Panc1 (cell line): ENCODE results near the gene PLXNB1. TPM values are rescaled to one million over a fixed set of nuclear protein-coding genes. Genes with fewer than 3 reads are reported as not detected.

Experiments
- ATAC-seq: fragments of 200-7000 bp; cut with Tn5 transposase; 2 replicates; pipeline ENCODE4 v1.9.1; 2020; ENCODE audit warnings: mild to moderate bottlenecking, moderate library complexity
- BruUV-seq: library from RNA; stranded (reverse); fragments of 400-500 nt; replicated peaks from 2 replicates; lab custom pipeline; 2021; lab: Mats Ljungman, UMichigan
- CTCF ChIA-PET: fragments of 300-600 bp; sonication (Branson Sonifier 250); formaldehyde crosslinking; loops from one replicate; lab custom pipeline; 2022; ENCODE audit warnings: antibody characterized with exemption; lab: Charles Lee
- POLR2A ChIA-PET: fragments of 300-600 bp; sonication (Branson Sonifier 250); formaldehyde crosslinking; loops from one replicate; lab custom pipeline; 2022; ENCODE audit warnings: antibody characterized with exemption; lab: Charles Lee
- DNase-seq: peaks from one replicate; pipeline ENCODE4 v3.0.0-alpha.2; 2010; ENCODE audit warnings: low read depth, low spot score
- H3K27ac ChIP-seq: 2 replicates; pipeline ENCODE4 v1.5.1; 2011; ENCODE audit warnings: mild to moderate bottlenecking, low read length, inconsistent platforms
- H3K27me3 ChIP-seq: fragments of 200-500 bp; sonication (Bioruptor generic); 2 replicates; pipeline ENCODE4 v1.6.0; 2014; ENCODE audit warnings: low read length, inconsistent platforms; ENCODE audit not compliant: control insufficient read depth, insufficient read depth
- H3K36me3 ChIP-seq: fragments of 200-500 bp; sonication (Bioruptor generic); 2 replicates; pipeline ENCODE4 v1.5.1; 2014; ENCODE audit warnings: inconsistent platforms, mild to moderate bottlenecking, low read length, moderate library complexity; ENCODE audit not compliant: control insufficient read depth, insufficient read depth
- H3K4me1 ChIP-seq: 2 replicates; pipeline ENCODE4 v1.5.1; 2011; ENCODE audit warnings: inconsistent platforms, mild to moderate bottlenecking, low read length, moderate library complexity; ENCODE audit not compliant: control insufficient read depth, insufficient read depth
- H3K4me3 ChIP-seq, 2 experiments: 2 replicates each; pipeline ENCODE4 v1.5.1; 2011 to 2012; ENCODE audit warnings: low read depth in 2 of 2, low read length in 2 of 2, mild to moderate bottlenecking in 2 of 2, inconsistent platforms in 1 of 2, moderate library complexity in 1 of 2
- H3K9me3 ChIP-seq: fragments of 200-500 bp; sonication (Bioruptor generic); 2 replicates; pipeline ENCODE4 v1.5.1; 2014; ENCODE audit warnings: low read depth, mild to moderate bottlenecking, inconsistent platforms, low read length, moderate library complexity; ENCODE audit not compliant: control insufficient read depth, insufficient read depth
- POLR2AphosphoS5 ChIP-seq: IDR thresholded peaks from 2 replicates; pipeline ENCODE4 v1.6.1; 2012; ENCODE audit warnings: mild to moderate bottlenecking, low read depth, low read length, moderate library complexity
- SIN3A ChIP-seq: IDR thresholded peaks from 2 replicates; pipeline ENCODE4 v1.6.1; 2012; ENCODE audit warnings: low read depth, mild to moderate bottlenecking, low read length, moderate library complexity, borderline replicate concordance; ENCODE audit not compliant: insufficient read depth
- TCF7L2 ChIP-seq: IDR thresholded peaks from 2 replicates; pipeline ENCODE4 v1.6.1; 2011; ENCODE audit warnings: mild to moderate bottlenecking, low read depth, low read length, inconsistent platforms
- in situ Hi-C: cut with HindIII; loops from 2 replicates; pipeline ENCODE4 v1.10.0; 2016; ENCODE audit warnings: low sequenced_read_pairs, low pct_unique_long_range_greater_than_20kb
- intact Hi-C: fragments of 100-400 bp; cut with micrococcal nuclease; formaldehyde crosslinking; loops from one replicate; pipeline ENCODE4 v1.10.0; 2022; ENCODE audit not compliant: unreplicated experiment
- total RNA-seq: library from RNA; stranded (reverse); gene quantifications from one replicate; pipeline ENCODE4 v1.2.1, GENCODE V29; 2021; ENCODE audit not compliant: unreplicated experiment
- TF ChIP-seq, protein P1 (sequence below), 2 experiments: IDR thresholded peaks; 2 replicates each; pipeline ENCODE4 v1.6.1; 2011 to 2012; ENCODE audit warnings: low read depth in 2 of 2, control low read depth in 1 of 2, low read length in 1 of 2, mild to moderate bottlenecking in 1 of 2, moderate library complexity in 1 of 2; ENCODE audit not compliant: insufficient read depth in 1 of 2
- TF ChIP-seq, protein P2 (sequence below): fragments of 450-650 bp; IDR thresholded peaks from 2 replicates; pipeline ENCODE4 v1.5.1; 2017; ENCODE audit warnings: mild to moderate bottlenecking

Gene PLXNB1
- total RNA-seq, 1 experiment from 2014 or later, result 22.8 TPM

DNA sequence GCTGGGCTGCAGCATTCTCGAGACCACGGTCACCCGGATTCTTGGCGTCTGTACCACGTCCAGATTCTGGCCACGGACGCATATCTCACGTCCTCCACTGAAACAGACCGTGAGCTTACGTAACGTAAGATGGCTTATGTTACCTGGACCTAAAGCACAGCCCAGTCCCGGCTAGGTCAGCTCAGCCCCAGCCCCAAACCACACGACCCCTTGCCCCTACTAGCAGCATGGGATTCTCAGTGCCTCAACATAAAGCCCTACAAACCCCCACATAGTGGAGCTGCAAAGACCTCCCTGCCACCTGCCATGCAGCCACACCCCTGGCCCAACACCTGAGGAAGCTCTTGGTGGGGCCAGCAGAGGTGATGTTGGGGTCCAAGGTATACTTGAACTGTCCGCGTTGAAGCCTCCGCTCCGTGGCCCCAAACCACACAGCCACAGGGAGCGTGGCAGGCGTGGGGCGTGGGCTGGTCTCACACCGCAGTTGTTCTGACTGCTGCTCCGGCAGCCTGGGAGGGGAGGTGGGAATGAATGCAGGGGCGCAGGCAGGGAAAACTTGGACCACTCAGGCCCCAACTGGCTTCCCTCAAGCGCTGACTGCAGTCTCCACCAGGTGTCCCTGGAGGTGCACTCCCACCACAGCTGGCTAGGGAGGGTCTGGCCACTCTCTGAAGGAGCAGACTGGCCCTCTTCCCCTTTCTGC is 14.5 kb downstream of the PLXNB1 start:
- Histone ChIP-seq H3K36me3 (no peaks in the 10 kb centered on the region), H3K4me3 (no peak overlapping the region), H3K27me3 (no peaks in the 10 kb centered on the region), H3K4me1 (no peaks in the 10 kb centered on the region), H3K9me3 (no peaks in the 10 kb centered on the region), H3K27ac (no peak overlapping the region)
- BruUV-seq, result no TSS peak
- no peak for DNase-seq
- CTCF ChIA-PET, result no interaction called here
- no peak for TF ChIP-seq TCF7L2
- TF ChIP-seq, protein P1, sequence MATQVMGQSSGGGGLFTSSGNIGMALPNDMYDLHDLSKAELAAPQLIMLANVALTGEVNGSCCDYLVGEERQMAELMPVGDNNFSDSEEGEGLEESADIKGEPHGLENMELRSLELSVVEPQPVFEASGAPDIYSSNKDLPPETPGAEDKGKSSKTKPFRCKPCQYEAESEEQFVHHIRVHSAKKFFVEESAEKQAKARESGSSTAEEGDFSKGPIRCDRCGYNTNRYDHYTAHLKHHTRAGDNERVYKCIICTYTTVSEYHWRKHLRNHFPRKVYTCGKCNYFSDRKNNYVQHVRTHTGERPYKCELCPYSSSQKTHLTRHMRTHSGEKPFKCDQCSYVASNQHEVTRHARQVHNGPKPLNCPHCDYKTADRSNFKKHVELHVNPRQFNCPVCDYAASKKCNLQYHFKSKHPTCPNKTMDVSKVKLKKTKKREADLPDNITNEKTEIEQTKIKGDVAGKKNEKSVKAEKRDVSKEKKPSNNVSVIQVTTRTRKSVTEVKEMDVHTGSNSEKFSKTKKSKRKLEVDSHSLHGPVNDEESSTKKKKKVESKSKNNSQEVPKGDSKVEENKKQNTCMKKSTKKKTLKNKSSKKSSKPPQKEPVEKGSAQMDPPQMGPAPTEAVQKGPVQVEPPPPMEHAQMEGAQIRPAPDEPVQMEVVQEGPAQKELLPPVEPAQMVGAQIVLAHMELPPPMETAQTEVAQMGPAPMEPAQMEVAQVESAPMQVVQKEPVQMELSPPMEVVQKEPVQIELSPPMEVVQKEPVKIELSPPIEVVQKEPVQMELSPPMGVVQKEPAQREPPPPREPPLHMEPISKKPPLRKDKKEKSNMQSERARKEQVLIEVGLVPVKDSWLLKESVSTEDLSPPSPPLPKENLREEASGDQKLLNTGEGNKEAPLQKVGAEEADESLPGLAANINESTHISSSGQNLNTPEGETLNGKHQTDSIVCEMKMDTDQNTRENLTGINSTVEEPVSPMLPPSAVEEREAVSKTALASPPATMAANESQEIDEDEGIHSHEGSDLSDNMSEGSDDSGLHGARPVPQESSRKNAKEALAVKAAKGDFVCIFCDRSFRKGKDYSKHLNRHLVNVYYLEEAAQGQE (IDR thresholded peaks at IDR 0.05; ENCODE audit: insufficient read depth in 1 of 2, low read depth in 2 of 2, low read length in 1 of 2), result no peak
- no peak for TF ChIP-seq SIN3A
- no peak for TF ChIP-seq POLR2AphosphoS5
- TF ChIP-seq, protein P2, sequence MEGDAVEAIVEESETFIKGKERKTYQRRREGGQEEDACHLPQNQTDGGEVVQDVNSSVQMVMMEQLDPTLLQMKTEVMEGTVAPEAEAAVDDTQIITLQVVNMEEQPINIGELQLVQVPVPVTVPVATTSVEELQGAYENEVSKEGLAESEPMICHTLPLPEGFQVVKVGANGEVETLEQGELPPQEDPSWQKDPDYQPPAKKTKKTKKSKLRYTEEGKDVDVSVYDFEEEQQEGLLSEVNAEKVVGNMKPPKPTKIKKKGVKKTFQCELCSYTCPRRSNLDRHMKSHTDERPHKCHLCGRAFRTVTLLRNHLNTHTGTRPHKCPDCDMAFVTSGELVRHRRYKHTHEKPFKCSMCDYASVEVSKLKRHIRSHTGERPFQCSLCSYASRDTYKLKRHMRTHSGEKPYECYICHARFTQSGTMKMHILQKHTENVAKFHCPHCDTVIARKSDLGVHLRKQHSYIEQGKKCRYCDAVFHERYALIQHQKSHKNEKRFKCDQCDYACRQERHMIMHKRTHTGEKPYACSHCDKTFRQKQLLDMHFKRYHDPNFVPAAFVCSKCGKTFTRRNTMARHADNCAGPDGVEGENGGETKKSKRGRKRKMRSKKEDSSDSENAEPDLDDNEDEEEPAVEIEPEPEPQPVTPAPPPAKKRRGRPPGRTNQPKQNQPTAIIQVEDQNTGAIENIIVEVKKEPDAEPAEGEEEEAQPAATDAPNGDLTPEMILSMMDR, result no peak
- no peak for ATAC-seq
- in situ Hi-C loops (no loop called here), intact Hi-C loops (no loop called here)
- POLR2A ChIA-PET, result no interaction called here

DNA sequence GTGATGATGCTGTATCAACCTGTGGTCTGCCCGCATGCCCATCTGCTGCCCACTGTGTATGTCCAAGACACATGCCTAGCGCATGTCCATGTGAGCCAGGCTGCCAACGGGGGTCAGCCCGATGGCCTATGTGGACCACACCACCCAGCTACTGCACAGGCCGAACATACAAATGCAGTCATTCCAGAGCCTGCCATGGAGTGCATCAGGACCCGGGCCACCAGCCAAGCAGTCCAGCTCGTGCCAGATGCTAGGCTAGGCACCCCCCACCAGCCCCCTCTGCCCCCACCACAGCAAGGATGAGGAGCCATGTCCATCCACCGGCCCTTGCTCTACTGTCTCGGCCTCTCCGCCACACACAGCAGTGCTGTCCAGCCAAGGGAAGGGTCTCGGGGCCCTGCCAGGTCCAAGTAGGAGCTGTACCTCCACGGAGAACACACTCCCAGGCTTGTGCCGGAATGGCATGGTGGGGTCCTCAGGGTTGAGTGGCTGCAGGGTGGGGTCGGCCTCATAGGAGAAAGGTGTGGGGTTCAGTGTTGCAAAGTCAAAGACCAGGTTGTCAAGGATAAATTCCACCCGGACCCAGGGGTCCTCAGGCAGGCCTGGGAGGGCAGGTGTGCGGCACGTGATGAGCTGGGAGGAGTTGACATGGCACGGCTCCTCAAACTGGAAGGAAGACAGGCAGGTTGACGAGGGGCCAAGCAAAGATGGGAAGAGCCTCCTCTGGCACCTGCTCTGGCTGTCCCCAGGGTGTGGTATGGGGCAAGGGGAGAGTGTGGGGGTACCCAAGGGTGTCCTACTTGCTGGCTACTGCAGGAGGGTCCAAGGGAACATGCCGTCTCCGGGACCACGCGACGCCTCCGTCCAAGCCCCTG is 15.3 kb downstream of the PLXNB1 start:
- Histone ChIP-seq H3K4me1 (no peaks in the 10 kb centered on the region), H3K4me3 (no peak overlapping the region), H3K27ac (no peak overlapping the region), H3K27me3 (no peaks in the 10 kb centered on the region), H3K9me3 (no peaks in the 10 kb centered on the region), H3K36me3 (no peaks in the 10 kb centered on the region)
- intact Hi-C loops, result no loop called here
- BruUV-seq, result no TSS peak
- in situ Hi-C loops, result no loop called here
- POLR2A ChIA-PET, result no interaction called here
- DNase-seq (no peak), ATAC-seq (no peak)
- CTCF ChIA-PET, result interaction anchor here (0.6 to 0.7 kb wide), 2 partner anchors 14 to 59 kb away, joined by 3 read pairs; no protein-coding TSS in a partner anchor
- TF ChIP-seq, protein P2, result no peak
- TF ChIP-seq TCF7L2 (no peak), POLR2AphosphoS5 (no peak), SIN3A (no peak)
- TF ChIP-seq, protein P1 (IDR thresholded peaks at IDR 0.05; ENCODE audit: insufficient read depth in 1 of 2, low read depth in 2 of 2, low read length in 1 of 2), result no peak
